Small intestine (tissue), 7 donors: Measurements from ENCODE around the gene ADGRG6. TPM values are rescaled to one million over a fixed set of nuclear protein-coding genes. Genes with fewer than 3 reads are reported as not detected.

Source experiments
- DNase-seq, 2 donors: peaks; one replicate each; pipeline versions ENCODE4 v3.0.0 to v3.0.0-alpha.2; 2013
- FAIRE-seq: peaks from 2 replicates; lab custom pipeline; 2012; peaks lifted over from hg19 to GRCh38; lab: Jason Lieb, UNC
- H3K27ac ChIP-seq, 3 donors: one replicate each; pipeline ENCODE4 v1.5.1; 2013; ENCODE audit warnings: low read length in 2 of 3, mild to moderate bottlenecking in 2 of 3, control low read depth in 1 of 3, inconsistent platforms in 1 of 3, low read depth in 1 of 3, moderate library complexity in 1 of 3
- H3K27me3 ChIP-seq, 3 donors: one replicate each; pipeline ENCODE4 v1.6.1; 2013; ENCODE audit warnings: low read length in 3 of 3, inconsistent platforms in 1 of 3; ENCODE audit not compliant: control insufficient read depth in 3 of 3, insufficient read depth in 3 of 3
- H3K36me3 ChIP-seq, 3 donors: one replicate each; pipeline ENCODE4 v1.6.1; 2013; ENCODE audit warnings: low read length in 3 of 3, inconsistent platforms in 1 of 3, low read depth in 1 of 3, mild to moderate bottlenecking in 1 of 3, moderate library complexity in 1 of 3; ENCODE audit not compliant: control insufficient read depth in 3 of 3, insufficient read depth in 2 of 3
- H3K4me1 ChIP-seq, 3 donors: one replicate each; pipeline ENCODE4 v1.6.1; 2013; ENCODE audit warnings: low read length in 2 of 3, inconsistent platforms in 1 of 3, low read depth in 1 of 3, mild to moderate bottlenecking in 1 of 3, moderate library complexity in 1 of 3; ENCODE audit not compliant: control insufficient read depth in 3 of 3, insufficient read depth in 2 of 3
- H3K4me3 ChIP-seq, 3 donors: one replicate each; pipeline ENCODE4 v1.5.1; 2013; ENCODE audit warnings: low read length in 3 of 3, control low read depth in 1 of 3, inconsistent platforms in 1 of 3, low read depth in 1 of 3, mild to moderate bottlenecking in 1 of 3, moderate library complexity in 1 of 3
- H3K9me3 ChIP-seq, 2 donors: one replicate each; pipeline ENCODE4 v1.6.1; 2013; ENCODE audit warnings: low read depth in 1 of 2, low read length in 1 of 2; ENCODE audit not compliant: control insufficient read depth in 2 of 2, insufficient read depth in 1 of 2
- WGBS, 3 donors: extraction: QIAGEN DNeasy Blood & Tissue Kit; methylation state at CpG; one replicate each; pipeline ENCODE4 v1.1.7; 2013; 5-methylcytosine and 5-hydroxymethylcytosine counted together
- polyA plus RNA-seq, 4 donors: library from polyadenylated mRNA; stranded (reverse) in 3 of 4; unstranded in 1 of 4; fragments of 200-250 nt in 3 of 4; fragments of 120-200 nt in 1 of 4; gene quantifications; one replicate each; pipeline versions ENCODE4 v1.2.1 to v1.2.3, GENCODE V29; 2013
- donor health status: healthy with polysubstance abuse.
- donor health status: control.
- donor health status: control.
- donor health status: Bipolar disorder and iron deficiency.
- donor health status: healthy.

The ADGRG6 gene
- polyA plus RNA-seq, 4 donors = 5.4 to 25.8 (median 11.1) TPM

- DNase-seq (no peak), FAIRE-seq (no peak)
- Histone ChIP-seq H3K27ac (no peak overlapping the region), H3K36me3 (no peaks in the 10 kb centered on the region), H3K9me3 (peaks cover 0 to 2% of the 10 kb centered on the region in 2 donors), H3K27me3 (no peaks in the 10 kb centered on the region), H3K4me1 (peaks cover 0 to 16% (median 0%) of the 10 kb centered on the region in 3 donors), H3K4me3 (no peak overlapping the region)
- 50 to 71% (median 53%) methylated on average over 1 of the region's 1 CpG for WGBS, 3 donors
Observed at GRCh38 chr6:142326540-142326939, 24.7 kb downstream of the ADGRG6 start.

DNA sequence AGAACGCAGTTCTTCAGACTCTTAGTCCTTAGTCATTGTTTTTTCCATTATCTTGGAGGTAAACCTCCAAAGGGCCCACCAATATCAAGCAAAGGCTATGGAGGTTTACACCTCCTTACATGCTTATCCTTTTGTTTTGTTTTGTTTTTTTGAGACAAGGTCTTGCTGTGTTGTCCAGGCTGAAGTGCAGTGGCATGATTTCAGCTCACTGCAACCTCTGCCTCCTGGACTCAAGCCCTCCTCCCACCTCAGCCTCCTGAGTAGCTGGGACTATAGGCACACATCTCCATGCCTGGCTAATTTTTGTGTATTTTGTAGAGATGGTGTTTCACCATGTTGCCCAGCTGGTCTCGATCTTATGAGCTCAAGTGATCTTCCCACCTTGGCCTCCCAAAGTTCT is 26.3 kb downstream of the ADGRG6 start:
- no peak for DNase-seq
- Histone ChIP-seq H3K4me3 (no peak overlapping the region), H3K27me3 (no peaks in the 10 kb centered on the region), H3K36me3 (no peaks in the 10 kb centered on the region), H3K4me1 (peaks cover 0 to 16% (median 0%) of the 10 kb centered on the region in 3 donors), H3K27ac (no peak overlapping the region), H3K9me3 (peaks cover 0 to 2% of the 10 kb centered on the region in 2 donors)
- FAIRE-seq = no peak
- WGBS, 3 donors = 80 to 89% (median 87%) methylated on average over 2 of the region's 2 CpGs

GRCh38 chr6:142329486-142330113 is 27.8 kb downstream of the ADGRG6 start:
- H3K4me3 ChIP-seq = no peak overlapping the region
- peaks cover 0 to 2% of the 10 kb centered on the region in 2 donors for H3K9me3 ChIP-seq
- DNase-seq (no peak), FAIRE-seq (no peak)
- no peaks in the 10 kb centered on the region for H3K36me3 ChIP-seq
- H3K27me3 ChIP-seq = no peaks in the 10 kb centered on the region
- H3K27ac ChIP-seq = no peak overlapping the region
- peaks cover 0 to 9% (median 0%) of the 10 kb centered on the region in 3 donors for H3K4me1 ChIP-seq
- WGBS, 3 donors = 83 to 86% (median 85%) methylated on average over 3 of the region's 3 CpGs

- DNase-seq (no peak), FAIRE-seq (no peak)
- WGBS, 3 donors = 47 to 86% (median 75%) methylated on average over 2 of the region's 2 CpGs
- H3K27ac ChIP-seq = no peak overlapping the region
- no peaks in the 10 kb centered on the region for H3K27me3 ChIP-seq
- no peaks in the 10 kb centered on the region for H3K36me3 ChIP-seq
- H3K9me3 ChIP-seq = no peaks in the 10 kb centered on the region
- H3K4me1 ChIP-seq = peaks cover 0 to 6% (median 0%) of the 10 kb centered on the region in 3 donors
- H3K4me3 ChIP-seq = no peak overlapping the region
Observed at GRCh38 chr6:142331075-142331551, 29.3 kb downstream of the ADGRG6 start.

- Histone ChIP-seq H3K9me3 (no peaks in the 10 kb centered on the region), H3K4me1 (peaks cover 0 to 6% (median 0%) of the 10 kb centered on the region in 3 donors), H3K4me3 (no peak overlapping the region), H3K36me3 (no peaks in the 10 kb centered on the region), H3K27ac (no peak overlapping the region), H3K27me3 (no peaks in the 10 kb centered on the region)
- no peak for DNase-seq
- FAIRE-seq = no peak
- WGBS, 3 donors = 74 to 94% (median 78%) methylated on average over 3 of the region's 3 CpGs
Observed at GRCh38 chr6:142331601-142332000, 29.8 kb downstream of the ADGRG6 start.

GRCh38 chr6:142332393-142333098 is 30.7 kb downstream of the ADGRG6 start:
- Histone ChIP-seq H3K27me3 (no peaks in the 10 kb centered on the region), H3K27ac (no peak overlapping the region), H3K4me1 (peaks cover 0 to 6% (median 0%) of the 10 kb centered on the region in 3 donors), H3K9me3 (no peaks in the 10 kb centered on the region), H3K36me3 (no peaks in the 10 kb centered on the region), H3K4me3 (no peak overlapping the region)
- DNase-seq (no peak), FAIRE-seq (no peak)
- WGBS, 3 donors = 77 to 86% (median 78%) methylated on average over 7 of the region's 7 CpGs

DNA sequence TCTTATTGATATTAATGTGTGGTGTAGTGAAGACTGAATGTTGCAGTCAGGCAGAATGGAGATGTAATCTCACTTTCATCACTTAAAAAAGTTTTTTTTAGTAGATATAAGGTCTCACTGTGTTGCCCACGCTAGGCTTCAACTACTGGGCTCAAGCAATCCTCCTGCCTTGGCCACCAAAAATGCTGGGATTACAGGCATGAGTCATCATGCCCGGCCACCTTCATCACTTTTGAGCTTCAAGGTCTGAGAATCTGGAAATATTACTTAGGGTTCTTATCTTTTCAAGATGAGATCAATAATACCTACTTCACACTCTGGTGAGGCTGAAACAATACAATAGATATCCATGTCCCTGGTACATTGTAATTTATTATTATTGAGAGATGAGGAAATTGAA is 31.6 kb downstream of the ADGRG6 start:
- 66 to 81% (median 79%) methylated on average over 2 of the region's 2 CpGs for whole genome bisulfite sequencing, 3 donors
- Histone ChIP-seq H3K9me3 (no peaks in the 10 kb centered on the region), H3K4me1 (peaks cover 0 to 6% (median 0%) of the 10 kb centered on the region in 3 donors), H3K27me3 (no peaks in the 10 kb centered on the region), H3K36me3 (no peaks in the 10 kb centered on the region), H3K4me3 (no peak overlapping the region), H3K27ac (no peak overlapping the region)
- DNase-seq (no peak), FAIRE-seq (no peak)

GRCh38 chr6:142334294-142334693 is 32.5 kb downstream of the ADGRG6 start:
- FAIRE-seq (no peak), DNase-seq (no peak)
- Histone ChIP-seq H3K27ac (no peak overlapping the region), H3K4me1 (peaks cover 0 to 6% (median 0%) of the 10 kb centered on the region in 3 donors), H3K4me3 (no peak overlapping the region), H3K27me3 (no peaks in the 10 kb centered on the region), H3K9me3 (no peaks in the 10 kb centered on the region), H3K36me3 (no peaks in the 10 kb centered on the region)
- WGBS, 3 donors = 76 to 88% (median 77%) methylated on average over 2 of the region's 2 CpGs
